Measurements from ENCODE around the gene MORC1.

MORC1 gene

DNA sequence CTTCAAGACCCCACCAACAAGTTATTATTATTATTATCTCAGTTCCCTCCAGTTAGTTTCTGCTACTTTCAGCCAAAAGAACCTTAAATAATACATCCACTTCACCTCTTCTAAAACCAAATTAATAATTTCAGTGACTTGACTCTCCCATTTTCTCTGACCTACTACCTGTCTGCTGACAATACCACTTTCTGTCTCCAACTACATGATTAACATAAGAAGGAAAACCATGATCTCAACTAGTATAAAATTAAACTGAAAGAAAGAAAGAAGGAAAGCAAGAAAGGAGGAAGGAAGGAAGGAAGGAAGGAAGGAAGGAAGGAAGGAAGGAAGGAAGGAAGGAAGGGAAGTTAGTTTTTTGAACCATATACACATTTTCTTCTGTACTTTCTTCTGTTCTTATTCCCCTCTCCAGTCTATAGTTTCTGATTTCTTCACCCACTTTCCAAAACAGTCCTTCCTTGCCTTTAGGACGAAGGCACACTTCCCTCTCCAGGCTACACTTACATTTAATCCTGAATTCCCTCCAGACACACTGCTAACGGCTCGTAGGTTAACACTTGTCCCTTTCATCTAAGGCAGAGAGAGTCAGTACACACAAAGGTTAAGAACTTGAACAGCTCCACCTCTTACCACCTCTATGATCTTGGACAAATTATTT, 84.8 kb downstream of the MORC1 start:
- Mint-ChIP-seq H3K27me3 (no peaks in the 10 kb centered on the region), H3K9me3 (no peaks in the 10 kb centered on the region), H3K4me1 (ENCODE audit: low read depth) (no peaks in the 10 kb centered on the region), H3K36me3 (ENCODE audit: low read depth) (no peaks in the 10 kb centered on the region), H3K4me3 (no peak overlapping the region), H3K27ac (no peak overlapping the region)
- intact Hi-C loops (cut with micrococcal nuclease), result no loop called here

DNA sequence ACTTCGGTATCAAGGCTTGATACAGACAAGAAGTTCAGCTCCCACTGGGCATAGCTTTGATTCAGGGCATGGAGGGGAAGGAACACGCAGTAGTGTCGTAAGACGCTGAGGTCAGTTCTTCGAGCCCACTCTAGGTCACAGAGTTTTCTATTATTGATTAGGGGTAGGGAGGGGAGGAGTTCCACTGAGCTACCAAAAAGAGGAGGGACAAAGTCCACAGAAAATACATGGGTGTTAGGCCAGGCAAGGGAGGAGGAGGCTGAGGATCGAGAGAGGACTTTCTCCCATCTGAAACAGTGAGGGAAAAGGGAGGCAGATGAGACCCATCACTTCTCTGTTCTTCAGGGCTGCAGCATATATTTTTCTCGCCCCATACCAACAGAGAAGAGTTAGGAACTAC, 89.2 kb downstream of the MORC1 start:
- H3K27me3 Mint-ChIP-seq, result no peaks in the 10 kb centered on the region

DNA sequence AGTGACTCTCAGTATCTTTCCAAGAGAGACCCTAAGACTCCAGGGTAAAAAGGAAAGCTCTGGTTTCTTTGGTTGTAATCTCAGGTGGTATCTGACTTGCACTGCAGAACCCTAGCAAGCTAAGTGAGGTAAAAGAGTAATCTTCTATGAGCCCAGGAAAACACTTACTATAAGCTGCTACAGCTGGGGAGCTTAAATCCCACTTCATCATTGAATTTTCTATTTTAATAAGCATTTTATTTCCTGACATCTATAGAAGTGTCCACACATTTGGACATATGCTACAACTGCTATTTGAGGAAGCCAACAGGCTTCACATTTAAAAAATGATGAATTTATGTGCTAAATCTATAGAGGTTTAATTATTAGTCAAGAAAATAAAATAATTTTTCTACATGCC, 91.1 kb downstream of the MORC1 start:
- Mint-ChIP-seq H3K27me3 (no peaks in the 10 kb centered on the region), H3K4me3 (no peak overlapping the region), H3K9me3 (no peaks in the 10 kb centered on the region), H3K4me1 (ENCODE audit: low read depth) (no peaks in the 10 kb centered on the region), H3K36me3 (ENCODE audit: low read depth) (no peaks in the 10 kb centered on the region), H3K27ac (no peak overlapping the region)
- intact Hi-C loops (cut with micrococcal nuclease), result no loop called here

More for the DNA sequence above, 89.2 kb downstream of the MORC1 start:
- intact Hi-C loops (cut with micrococcal nuclease), result no loop called here
- Mint-ChIP-seq H3K27ac (no peak overlapping the region), H3K4me3 (no peak overlapping the region), H3K4me1 (ENCODE audit: low read depth) (no peaks in the 10 kb centered on the region), H3K9me3 (no peaks in the 10 kb centered on the region), H3K36me3 (ENCODE audit: low read depth) (no peaks in the 10 kb centered on the region)

DNA sequence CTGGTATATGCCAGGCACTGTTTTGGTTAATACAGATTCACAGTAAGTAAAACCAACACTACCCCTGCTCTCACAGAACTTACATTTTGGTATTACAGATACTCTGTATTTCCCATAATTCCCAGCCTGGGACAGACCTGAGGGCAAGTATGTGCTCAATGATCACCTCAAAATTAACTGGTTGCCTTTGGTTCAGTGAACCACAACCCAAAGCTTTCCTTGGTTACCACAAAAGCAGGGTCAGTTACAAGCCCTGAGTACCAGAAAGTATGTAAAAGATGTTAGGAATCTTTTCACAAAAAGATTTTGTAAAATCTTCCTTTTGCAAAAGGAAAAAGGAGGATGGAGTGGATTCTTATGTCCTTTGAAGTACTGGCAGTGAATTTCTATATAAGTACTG, 92.0 kb downstream of the MORC1 start:
- no peaks in the 10 kb centered on the region for H3K4me1 Mint-ChIP-seq (ENCODE audit: low read depth)
- H3K27ac Mint-ChIP-seq, result no peak overlapping the region
- H3K4me3 Mint-ChIP-seq, result no peak overlapping the region
- intact Hi-C loops (cut with micrococcal nuclease), result no loop called here
- H3K9me3 Mint-ChIP-seq, result no peaks in the 10 kb centered on the region
- H3K27me3 Mint-ChIP-seq, result no peaks in the 10 kb centered on the region
- no peaks in the 10 kb centered on the region for H3K36me3 Mint-ChIP-seq (ENCODE audit: low read depth)

DNA sequence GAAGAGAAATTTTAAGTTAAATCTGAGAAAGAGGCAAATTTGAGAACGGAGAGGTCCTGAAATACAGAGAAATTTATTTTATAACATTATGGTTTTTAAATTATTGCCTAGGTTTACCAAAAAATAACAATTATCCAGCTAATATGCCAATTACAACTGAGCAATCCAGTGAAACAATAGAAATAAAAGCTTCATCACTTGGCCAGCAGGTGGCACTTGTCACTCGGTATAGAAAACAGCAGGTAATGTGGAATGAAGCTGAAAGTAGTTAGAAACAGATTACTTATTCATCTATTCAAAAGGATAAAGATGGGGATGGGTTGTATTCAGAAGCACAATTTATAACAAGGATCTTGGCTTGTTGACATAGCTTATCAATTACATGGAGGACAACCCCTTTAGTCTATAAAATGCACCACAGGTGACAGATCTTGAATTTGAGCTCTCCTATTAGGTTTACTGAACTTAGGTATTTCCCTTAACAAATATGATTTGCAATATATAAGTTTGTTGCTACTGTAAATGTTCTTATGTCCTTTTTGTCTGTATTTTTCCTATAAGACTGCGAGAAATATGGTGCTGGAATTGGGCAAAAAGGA, 94.2 kb downstream of the MORC1 start:
- Mint-ChIP-seq H3K4me3 (no peak overlapping the region), H3K27ac (no peak overlapping the region), H3K27me3 (no peaks in the 10 kb centered on the region), H3K4me1 (ENCODE audit: low read depth) (no peaks in the 10 kb centered on the region), H3K9me3 (no peaks in the 10 kb centered on the region), H3K36me3 (ENCODE audit: low read depth) (no peaks in the 10 kb centered on the region)
- intact Hi-C loops (cut with micrococcal nuclease), result loop anchor here (1.0 kb wide), 1 partner anchor 59 kb away; no protein-coding TSS in a partner anchor

DNA sequence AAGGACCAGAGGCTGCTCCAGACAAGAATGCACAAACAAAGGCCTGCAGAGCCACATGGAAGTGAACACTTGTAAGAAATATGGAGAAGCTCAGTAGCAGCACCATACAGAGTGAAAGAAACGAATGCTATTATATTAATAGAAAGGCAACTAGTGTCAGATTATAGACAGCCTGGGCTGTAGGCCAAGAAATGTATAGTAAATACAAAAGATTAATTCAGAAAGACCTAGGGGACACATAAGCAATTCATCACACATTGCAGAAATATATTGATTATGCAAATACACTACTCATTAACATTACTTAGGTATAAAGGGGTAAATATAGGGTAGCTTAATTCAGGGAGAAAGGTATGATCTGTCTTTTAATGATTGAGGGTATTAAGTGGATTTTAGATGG, 94.8 kb downstream of the MORC1 start:
- H3K27ac Mint-ChIP-seq, result no peak overlapping the region
- no peaks in the 10 kb centered on the region for H3K9me3 Mint-ChIP-seq
- H3K4me3 Mint-ChIP-seq, result no peak overlapping the region
- H3K27me3 Mint-ChIP-seq, result no peaks in the 10 kb centered on the region
- no peaks in the 10 kb centered on the region for H3K36me3 Mint-ChIP-seq (ENCODE audit: low read depth)
- no peaks in the 10 kb centered on the region for H3K4me1 Mint-ChIP-seq (ENCODE audit: low read depth)
- intact Hi-C loops (cut with micrococcal nuclease), result loop anchor here (1.0 kb wide), 1 partner anchor 59 kb away; no protein-coding TSS in a partner anchor

DNA sequence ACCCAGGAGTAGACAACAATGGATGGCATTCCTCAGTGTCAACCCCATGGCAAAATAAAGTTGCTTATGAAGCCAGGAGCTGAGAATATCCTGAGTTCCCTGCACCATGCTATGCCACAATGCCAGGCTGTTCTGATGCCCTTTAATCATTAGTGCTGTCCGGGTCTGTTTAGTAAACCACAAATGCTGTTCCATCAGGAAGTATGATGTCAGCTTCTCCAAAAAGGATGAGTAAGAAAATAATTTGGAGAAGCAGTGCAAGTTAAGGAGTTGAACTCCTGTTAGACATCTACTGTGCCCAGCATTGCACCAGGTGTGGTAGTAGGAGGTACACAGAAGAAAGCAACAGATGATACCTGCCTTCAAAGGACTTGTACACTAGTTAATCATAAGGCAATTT, 96.4 kb downstream of the MORC1 start:
- Mint-ChIP-seq H3K4me3 (no peak overlapping the region), H3K9me3 (no peaks in the 10 kb centered on the region), H3K36me3 (ENCODE audit: low read depth) (no peaks in the 10 kb centered on the region), H3K27me3 (no peaks in the 10 kb centered on the region), H3K27ac (no peak overlapping the region), H3K4me1 (ENCODE audit: low read depth) (no peaks in the 10 kb centered on the region)
- intact Hi-C loops (cut with micrococcal nuclease), result no loop called here

DNA sequence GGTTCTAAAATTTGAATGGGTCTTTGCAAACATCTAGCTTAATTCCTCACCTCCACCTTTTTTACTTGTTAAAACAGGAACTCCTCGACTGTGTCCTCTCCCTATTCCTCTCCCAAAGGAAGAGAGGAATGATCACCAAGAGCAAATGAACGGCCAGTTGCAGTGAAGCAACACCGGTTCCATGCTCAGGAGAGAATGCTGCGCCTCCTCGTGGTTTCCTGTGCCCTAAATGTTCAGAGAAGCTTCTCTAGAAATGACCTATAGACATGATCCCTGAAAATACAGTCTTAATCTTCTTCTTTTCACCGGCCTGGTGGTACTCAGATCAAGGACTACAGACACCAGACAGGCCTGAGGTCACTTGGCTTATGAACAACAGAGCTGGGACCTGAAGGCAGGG, 99.1 kb downstream of the MORC1 start:
- H3K9me3 Mint-ChIP-seq, result no peaks in the 10 kb centered on the region

DNA sequence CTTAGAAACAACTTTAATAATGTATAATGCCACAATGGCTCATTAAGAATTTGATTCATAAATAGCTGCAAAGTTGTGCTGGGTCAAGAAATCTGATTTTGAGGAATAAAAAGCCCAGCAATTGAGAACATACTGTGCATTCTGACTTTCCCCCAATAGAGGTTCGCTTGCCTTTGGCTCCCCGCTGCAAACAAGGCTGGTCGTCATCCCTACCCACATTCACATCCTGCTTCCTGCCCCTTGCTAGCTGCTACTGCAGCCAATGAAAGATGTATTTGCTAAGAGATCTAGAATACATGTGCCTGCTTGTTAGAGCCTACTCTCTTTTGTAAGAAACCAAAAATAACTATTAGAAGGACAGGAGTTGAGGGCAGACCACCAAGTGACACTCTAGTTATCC, 112.5 kb downstream of the MORC1 start:
- Mint-ChIP-seq H3K9me3 (no peaks in the 10 kb centered on the region), H3K36me3 (ENCODE audit: low read depth) (no peaks in the 10 kb centered on the region), H3K4me3 (no peak overlapping the region), H3K27me3 (no peaks in the 10 kb centered on the region), H3K4me1 (ENCODE audit: low read depth) (no peaks in the 10 kb centered on the region), H3K27ac (no peak overlapping the region)
- intact Hi-C loops (cut with micrococcal nuclease), result no loop called here

More for the DNA sequence above, 99.1 kb downstream of the MORC1 start:
- H3K4me1 Mint-ChIP-seq (ENCODE audit: low read depth), result no peaks in the 10 kb centered on the region
- H3K27ac Mint-ChIP-seq, result no peak overlapping the region
- H3K27me3 Mint-ChIP-seq, result no peaks in the 10 kb centered on the region
- no peak overlapping the region for H3K4me3 Mint-ChIP-seq
- intact Hi-C loops (cut with micrococcal nuclease), result no loop called here
- no peaks in the 10 kb centered on the region for H3K36me3 Mint-ChIP-seq (ENCODE audit: low read depth)

DNA sequence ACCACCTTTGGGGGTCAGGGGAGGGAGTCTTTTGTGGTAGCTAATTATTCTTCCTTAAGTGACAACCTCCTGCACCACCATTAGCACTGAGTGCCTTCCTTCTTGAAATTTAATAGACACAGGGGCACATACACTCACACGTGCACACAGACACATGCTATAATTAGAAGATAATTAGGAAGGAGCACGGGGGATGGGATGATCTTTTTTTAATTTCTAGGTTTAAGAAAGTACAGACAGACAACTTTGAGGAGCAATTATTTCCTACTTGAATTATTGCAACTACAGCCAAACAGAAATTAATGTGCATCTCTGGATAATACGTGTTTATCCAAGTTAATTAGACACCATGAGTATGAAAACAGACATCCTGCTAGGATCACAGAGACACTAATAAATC, 119.5 kb downstream of the MORC1 start:
- no peaks in the 10 kb centered on the region for H3K9me3 Mint-ChIP-seq
- no peak overlapping the region for H3K4me3 Mint-ChIP-seq
- no peak overlapping the region for H3K27ac Mint-ChIP-seq
- no peaks in the 10 kb centered on the region for H3K4me1 Mint-ChIP-seq (ENCODE audit: low read depth)
- H3K36me3 Mint-ChIP-seq (ENCODE audit: low read depth), result no peaks in the 10 kb centered on the region
- H3K27me3 Mint-ChIP-seq, result no peaks in the 10 kb centered on the region
- intact Hi-C loops (cut with micrococcal nuclease), result no loop called here

DNA sequence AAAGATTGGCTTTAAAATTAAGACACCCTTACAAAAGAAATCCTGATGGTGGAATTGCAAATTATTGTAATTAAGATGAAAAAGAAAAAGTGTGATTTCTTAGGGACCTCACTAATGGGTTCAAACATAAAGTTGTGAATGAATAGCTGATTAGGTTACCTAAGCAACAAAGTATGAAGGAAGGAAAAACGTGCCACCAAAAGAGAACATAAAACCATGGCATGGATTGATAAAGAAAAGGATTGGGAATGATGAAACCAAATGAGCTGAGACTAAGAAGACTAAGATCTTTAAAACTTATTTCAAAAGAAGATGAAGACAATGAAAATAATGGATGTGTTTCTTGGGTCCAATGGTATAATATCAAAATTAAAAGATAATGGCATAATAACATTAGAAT, 132.1 kb downstream of the MORC1 start:
- H3K9me3 Mint-ChIP-seq, result peaks cover 10% of the 10 kb centered on the region
- intact Hi-C loops (cut with micrococcal nuclease), result no loop called here
- H3K27ac Mint-ChIP-seq, result no peak overlapping the region
- H3K4me3 Mint-ChIP-seq, result no peak overlapping the region
- H3K27me3 Mint-ChIP-seq, result no peaks in the 10 kb centered on the region
- H3K4me1 Mint-ChIP-seq (ENCODE audit: low read depth), result no peaks in the 10 kb centered on the region
- H3K36me3 Mint-ChIP-seq (ENCODE audit: low read depth), result no peaks in the 10 kb centered on the region

DNA sequence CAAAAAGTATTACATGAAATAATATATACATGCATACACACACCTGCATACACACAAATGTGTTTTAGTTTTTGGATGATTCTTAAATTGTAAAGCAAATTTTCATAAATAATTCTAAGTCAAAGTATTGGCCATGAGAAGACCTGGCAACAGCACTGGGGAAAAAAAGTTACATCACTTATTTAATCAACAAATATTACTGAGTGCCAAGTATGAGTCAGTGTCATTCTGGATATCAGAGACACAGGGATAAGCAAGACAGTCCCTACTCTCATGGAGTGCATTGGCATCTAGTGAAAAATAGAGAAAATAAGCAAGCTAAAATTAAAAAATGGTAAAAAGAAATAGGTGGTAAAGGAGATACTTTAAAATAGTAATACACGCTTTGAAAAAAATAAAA, 134.9 kb downstream of the MORC1 start:
- no peak overlapping the region for H3K27ac Mint-ChIP-seq
- H3K4me3 Mint-ChIP-seq, result no peak overlapping the region
- H3K27me3 Mint-ChIP-seq, result no peaks in the 10 kb centered on the region
- no peaks in the 10 kb centered on the region for H3K9me3 Mint-ChIP-seq
- H3K4me1 Mint-ChIP-seq (ENCODE audit: low read depth), result no peaks in the 10 kb centered on the region
- intact Hi-C loops (cut with micrococcal nuclease), result no loop called here
- H3K36me3 Mint-ChIP-seq (ENCODE audit: low read depth), result no peaks in the 10 kb centered on the region

DNA sequence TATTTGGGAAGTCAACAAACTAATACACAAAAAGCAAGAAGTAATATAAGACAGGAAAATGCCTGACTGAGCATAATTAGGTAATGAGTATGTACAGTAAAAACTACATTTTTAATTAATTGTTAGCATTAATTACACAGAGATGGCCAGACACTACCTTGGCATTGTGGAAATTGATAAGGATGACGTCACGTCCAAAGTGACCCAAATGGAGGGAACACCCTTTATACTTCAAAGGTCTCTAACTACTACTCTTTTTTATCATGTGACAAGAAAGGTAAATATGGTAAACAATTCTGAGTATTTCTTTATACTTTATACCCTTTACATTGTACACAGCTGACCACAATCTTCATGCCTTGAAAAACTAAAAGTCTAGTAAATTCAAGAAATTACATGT, 141.9 kb downstream of the MORC1 start:
- Mint-ChIP-seq H3K9me3 (no peaks in the 10 kb centered on the region), H3K4me1 (ENCODE audit: low read depth) (no peaks in the 10 kb centered on the region), H3K27me3 (no peaks in the 10 kb centered on the region), H3K4me3 (no peak overlapping the region), H3K27ac (no peak overlapping the region), H3K36me3 (ENCODE audit: low read depth) (no peaks in the 10 kb centered on the region)
- intact Hi-C loops (cut with micrococcal nuclease), result no loop called here

DNA sequence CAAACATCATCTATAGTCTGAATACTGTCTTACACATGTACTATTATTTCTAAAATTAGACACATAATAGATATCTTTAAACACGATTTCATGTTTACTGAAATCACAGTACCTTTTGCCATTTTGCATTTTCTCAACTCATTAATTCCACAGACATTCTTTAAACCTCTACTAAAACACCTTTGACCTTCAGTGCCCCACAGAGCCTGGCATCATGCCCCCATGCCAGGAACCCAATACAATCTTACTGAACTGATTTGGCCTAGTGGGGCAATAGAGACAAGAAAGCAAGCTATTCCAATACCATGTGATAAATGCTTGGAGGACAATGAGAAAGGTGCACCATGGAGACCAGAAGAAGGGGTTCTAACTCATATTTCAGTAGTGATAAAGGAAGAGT, 144.9 kb downstream of the MORC1 start:
- no peak overlapping the region for H3K27ac Mint-ChIP-seq
- intact Hi-C loops (cut with micrococcal nuclease), result no loop called here
- no peak overlapping the region for H3K4me3 Mint-ChIP-seq
- H3K36me3 Mint-ChIP-seq (ENCODE audit: low read depth), result no peaks in the 10 kb centered on the region
- no peaks in the 10 kb centered on the region for H3K9me3 Mint-ChIP-seq
- H3K27me3 Mint-ChIP-seq, result no peaks in the 10 kb centered on the region
- no peaks in the 10 kb centered on the region for H3K4me1 Mint-ChIP-seq (ENCODE audit: low read depth)

DNA sequence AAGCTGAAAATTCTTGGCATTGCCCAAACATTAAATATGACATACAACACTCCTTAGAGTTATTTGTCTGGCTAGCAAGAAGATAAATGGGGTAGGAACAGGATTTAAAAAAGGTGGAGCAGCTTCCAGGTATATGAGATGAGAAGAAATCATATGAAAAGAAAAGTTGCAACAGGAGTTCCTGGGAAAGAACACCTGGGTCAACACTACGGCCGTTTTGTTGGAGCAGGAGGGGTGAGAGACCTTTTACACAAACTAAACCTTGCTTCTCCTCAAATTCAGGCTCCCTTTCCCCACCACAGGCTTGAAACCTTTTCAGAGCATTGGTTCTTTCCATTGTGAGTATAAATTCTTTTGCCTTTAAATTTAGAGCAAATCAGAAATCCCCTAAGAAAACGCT, 145.5 kb downstream of the MORC1 start:
- no peaks in the 10 kb centered on the region for H3K4me1 Mint-ChIP-seq (ENCODE audit: low read depth)
- H3K27ac Mint-ChIP-seq, result no peak overlapping the region
- H3K9me3 Mint-ChIP-seq, result no peaks in the 10 kb centered on the region
- no peak overlapping the region for H3K4me3 Mint-ChIP-seq
- intact Hi-C loops (cut with micrococcal nuclease), result no loop called here
- no peaks in the 10 kb centered on the region for H3K36me3 Mint-ChIP-seq (ENCODE audit: low read depth)
- H3K27me3 Mint-ChIP-seq, result no peaks in the 10 kb centered on the region

Data from dendritic cell treated with granulocyte-macrophage colony-stimulating factor and Interleukin-4, amounts not matched to agents 40 ng/mL and 50 ng/mL, for 4 days (primary cell).